A673 (cell line): ENCODE results near the gene TTLL1. TPM values are rescaled to one million over a fixed set of nuclear protein-coding genes. Genes with fewer than 3 reads are reported as not detected.

Source experiments
- BruUV-seq: library from RNA; stranded (reverse); fragments of 400-500 nt; replicated peaks from 2 replicates; lab custom pipeline; 2021; lab: Mats Ljungman, UMichigan
- CTCF ChIA-PET: fragments of 300-600 bp; sonication (Branson Sonifier 250); formaldehyde crosslinking; loops from one replicate; lab custom pipeline; 2022; ENCODE audit warnings: antibody characterized with exemption; lab: Charles Lee
- POLR2A ChIA-PET: fragments of 300-600 bp; sonication (Branson Sonifier 250); formaldehyde crosslinking; loops from one replicate; lab custom pipeline; 2022; ENCODE audit warnings: antibody characterized with exemption; ENCODE audit not compliant: low non-redundant PET; lab: Charles Lee
- DNase-seq: peaks from one replicate; pipeline ENCODE4 v3.0.0-alpha.2; 2015; ENCODE audit warnings: low spot score
- H3K27ac ChIP-seq: fragments of 200-600 bp; sonication (generic); 2 replicates; pipeline ENCODE4 v1.5.1; 2016; ENCODE audit warnings: mixed run types, low read depth, mild to moderate bottlenecking, mixed read lengths, antibody characterized with exemption, low read length; ENCODE audit not compliant: poor library complexity, severe bottlenecking
- H3K27me3 ChIP-seq: fragments of 200-600 bp; sonication (generic); replicated peaks from 2 replicates; pipeline ENCODE4 v1.6.1; 2017; ENCODE audit warnings: mixed run types, low read depth, mild to moderate bottlenecking, mixed read lengths, antibody characterized with exemption, low read length; ENCODE audit not compliant: insufficient read depth, poor library complexity
- H3K36me3 ChIP-seq: fragments of 200-600 bp; sonication (generic); 2 replicates; pipeline ENCODE4 v1.6.1; 2016; ENCODE audit warnings: mixed run types, mild to moderate bottlenecking, mixed read lengths, antibody characterized with exemption, low read length; ENCODE audit not compliant: insufficient read depth, poor library complexity, severe bottlenecking
- H3K4me1 ChIP-seq: fragments of 200-600 bp; sonication (generic); 2 replicates; pipeline ENCODE4 v1.6.1; 2017; ENCODE audit warnings: mixed run types, mild to moderate bottlenecking, mixed read lengths, antibody characterized with exemption, low read length; ENCODE audit not compliant: insufficient read depth, poor library complexity, severe bottlenecking
- H3K4me3 ChIP-seq: fragments of 200-600 bp; sonication (generic); 2 replicates; pipeline ENCODE4 v1.5.1; 2016; ENCODE audit warnings: low read depth, mixed run types, mild to moderate bottlenecking, mixed read lengths, low read length; ENCODE audit not compliant: poor library complexity, severe bottlenecking
- H3K9me3 ChIP-seq: fragments of 200-600 bp; sonication (generic); 2 replicates; pipeline ENCODE4 v1.6.1; 2016; ENCODE audit warnings: mixed run types, low read depth, mild to moderate bottlenecking, mixed read lengths, antibody characterized with exemption, low read length; ENCODE audit not compliant: poor library complexity, severe bottlenecking
- CTCF ChIP-seq: fragments of 300-800, 200-600 bp; sonication (generic); conservative IDR thresholded peaks from 2 replicates; pipeline ENCODE4 v1.5.1; 2017; ENCODE audit warnings: low read depth, mild to moderate bottlenecking, antibody characterized with exemption, low read length, moderate library complexity, mixed read lengths
- EZH2 ChIP-seq: fragments of 200-600 bp; sonication (generic); IDR thresholded peaks from 2 replicates; pipeline ENCODE4 v1.6.1; 2017; ENCODE audit warnings: borderline replicate concordance, low read depth, mild to moderate bottlenecking, mixed read lengths, antibody characterized with exemption, low read length; ENCODE audit not compliant: poor library complexity, severe bottlenecking
- intact Hi-C: fragments of 100-400 bp; cut with micrococcal nuclease; formaldehyde crosslinking; loops from one replicate; pipeline ENCODE4 v1.10.0; 2022; ENCODE audit not compliant: unreplicated experiment
- total RNA-seq: library from RNA; stranded (reverse); gene quantifications from 2 replicates; pipeline ENCODE4 v1.2.3, GENCODE V29; 2021

TTLL1 gene
- total RNA-seq, 1 experiment from 2014 or later: 6.4 TPM

- H3K36me3 ChIP-seq: no peaks in the 10 kb centered on the region
- TF ChIP-seq EZH2: no peak
- no peak for TF ChIP-seq CTCF
- CTCF ChIA-PET: interaction anchor here (0.8 kb wide), 1 partner anchor 35 kb away, joined by 3 read pairs; no protein-coding TSS in a partner anchor
- BruUV-seq: no TSS peak
- H3K27ac ChIP-seq: no peak overlapping the region
- H3K27me3 ChIP-seq: no peaks in the 10 kb centered on the region
- DNase-seq: no peak
- no peaks in the 10 kb centered on the region for H3K9me3 ChIP-seq
- intact Hi-C loops: no loop called here
- H3K4me3 ChIP-seq: no peak overlapping the region
- POLR2A ChIA-PET: interaction anchor here (0.6 kb wide), 1 partner anchor 47 kb away, joined by 3 read pairs; no protein-coding TSS in a partner anchor
- peaks cover 21% of the 10 kb centered on the region for H3K4me1 ChIP-seq
These were observed 81.6 kb downstream of the TTLL1 start for GRCh38 chr22:43007519-43008102.

GRCh38 chr22:43006753-43007152 is 82.4 kb downstream of the TTLL1 start:
- TF ChIP-seq CTCF (no peak), EZH2 (no peak)
- Histone ChIP-seq H3K27ac (no peak overlapping the region), H3K4me3 (no peak overlapping the region), H3K27me3 (no peaks in the 10 kb centered on the region), H3K4me1 (peaks cover 28% of the 10 kb centered on the region), H3K36me3 (no peaks in the 10 kb centered on the region), H3K9me3 (no peaks in the 10 kb centered on the region)
- ChIA-PET CTCF (no interaction called here), POLR2A (no interaction called here)
- DNase-seq: no peak
- intact Hi-C loops: no loop called here
- BruUV-seq: no TSS peak

GRCh38 chr22:43006016-43006505 is 83.1 kb downstream of the TTLL1 start:
- CTCF ChIA-PET: no interaction called here
- BruUV-seq: no TSS peak
- Histone ChIP-seq H3K4me3 (no peak overlapping the region), H3K9me3 (no peaks in the 10 kb centered on the region), H3K27ac (no peak overlapping the region), H3K27me3 (no peaks in the 10 kb centered on the region), H3K4me1 (peaks cover 35% of the 10 kb centered on the region), H3K36me3 (no peaks in the 10 kb centered on the region)
- POLR2A ChIA-PET: no interaction called here
- DNase-seq: no peak
- intact Hi-C loops: no loop called here
- TF ChIP-seq EZH2: no peak
- no peak for TF ChIP-seq CTCF
